ENCODE measurements around the gene SRRM3. TPM values are rescaled to one million over a fixed set of nuclear protein-coding genes. Genes with fewer than 3 reads are reported as not detected.
A peak's percentile ranks its signal among the peaks of the same experiment; 100 is the strongest.

Gene SRRM3
- total RNA-seq, 1 donor from 2014 or later, result 2.2 TPM

- no peaks in the 10 kb centered on the region for H3K27me3 ChIP-seq
- TF ChIP-seq CTCF (IDR thresholded peaks at IDR 0.05), result no peak
- no peak for TF ChIP-seq EZH2 (IDR thresholded peaks at IDR 0.05)
- TF ChIP-seq EZH2phosphoT487 (IDR thresholded peaks at IDR 0.05), result no peak
- peak; percentile 79 for DNase-seq (ENCODE audit: low spot score)
- peak overlapping the region; percentile 27 for H3K27ac Mint-ChIP-seq
- H3K27me3 Mint-ChIP-seq (ENCODE audit: insufficient read depth, low read depth), result peaks cover 22% of the 10 kb centered on the region
- no peak overlapping the region for H3K9ac ChIP-seq
- H3K9me3 ChIP-seq (ENCODE audit: low read depth), result no peaks in the 10 kb centered on the region
- no peaks in the 10 kb centered on the region for H4K20me1 ChIP-seq (ENCODE audit: low read depth)
- peak overlapping the region; percentile 62 for H3K4me3 Mint-ChIP-seq
- peaks cover 31% of the 10 kb centered on the region for H3K4me1 ChIP-seq
- no peak overlapping the region for H3K4me3 ChIP-seq
- H3K27ac ChIP-seq, result no peak overlapping the region
- H3K9me3 Mint-ChIP-seq, result no peaks in the 10 kb centered on the region
- peaks cover 13% of the 10 kb centered on the region for H3F3A ChIP-seq (ENCODE audit: low read depth)
- peak overlapping the region; percentile 42 for H3K4me2 ChIP-seq
- H2AFZ ChIP-seq (replicated peaks), result no peak overlapping the region
- peaks cover 50% of the 10 kb centered on the region for H3K4me1 Mint-ChIP-seq
- no peaks in the 10 kb centered on the region for H3K36me3 ChIP-seq
- no peaks in the 10 kb centered on the region for H3K79me2 ChIP-seq (ENCODE audit: low read depth)
- no peaks in the 10 kb centered on the region for H3K36me3 Mint-ChIP-seq
These were observed 14.8 kb downstream of the SRRM3 start for GRCh38 chr7:76216381-76217082.

DNA sequence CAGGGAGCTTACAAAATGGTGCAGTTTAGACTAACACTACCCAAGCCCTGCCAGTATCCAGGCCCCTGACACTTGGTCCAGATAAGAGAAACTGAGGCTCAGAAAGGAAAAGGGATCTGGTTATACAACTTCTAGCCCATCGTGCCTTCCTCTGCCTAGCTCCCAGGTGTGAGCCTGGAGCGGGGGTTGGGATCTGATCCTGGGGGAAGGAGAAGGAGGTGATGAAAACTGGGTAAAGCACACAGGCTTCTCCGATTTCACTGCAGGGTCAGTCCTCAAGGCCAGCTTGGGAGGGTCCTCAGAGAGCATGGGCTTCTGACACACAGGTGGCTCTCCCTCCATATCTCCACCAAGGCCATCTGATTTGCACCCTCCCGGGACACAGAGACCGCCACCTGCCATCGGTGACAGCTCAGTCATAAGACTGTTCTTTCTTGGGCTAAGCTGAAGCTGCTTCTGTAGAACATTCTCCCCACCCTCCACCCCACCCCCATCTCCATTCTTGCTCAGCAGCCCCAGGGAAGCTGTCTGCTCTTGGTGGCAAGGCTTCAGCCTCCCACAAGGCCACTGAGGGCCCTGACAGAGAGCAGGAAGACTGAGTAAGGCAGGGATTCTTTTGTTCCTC, 16.4 kb downstream of the SRRM3 start:
- Mint-ChIP-seq H3K36me3 (no peaks in the 10 kb centered on the region), H3K4me3 (no peak overlapping the region), H3K4me1 (peaks cover 57% of the 10 kb centered on the region), H3K27ac (no peak overlapping the region), H3K9me3 (no peaks in the 10 kb centered on the region), H3K27me3 (ENCODE audit: insufficient read depth, low read depth) (peaks cover 28% of the 10 kb centered on the region)
- peaks cover 31% of the 10 kb centered on the region for H3K4me1 ChIP-seq
- H3K79me2 ChIP-seq (ENCODE audit: low read depth), result no peaks in the 10 kb centered on the region
- no peak overlapping the region for H3K4me3 ChIP-seq
- H2AFZ ChIP-seq (replicated peaks), result no peak overlapping the region
- no peak for DNase-seq (ENCODE audit: low spot score)
- TF ChIP-seq CTCF (IDR thresholded peaks at IDR 0.05), result no peak
- TF ChIP-seq EZH2phosphoT487 (IDR thresholded peaks at IDR 0.05), result no peak
- no peak for TF ChIP-seq EZH2 (IDR thresholded peaks at IDR 0.05)
- no peaks in the 10 kb centered on the region for H3K9me3 ChIP-seq (ENCODE audit: low read depth)
- H4K20me1 ChIP-seq (ENCODE audit: low read depth), result no peaks in the 10 kb centered on the region
- H3F3A ChIP-seq (ENCODE audit: low read depth), result peaks cover 13% of the 10 kb centered on the region
- H3K4me2 ChIP-seq, result peak overlapping the region; percentile 22
- no peak overlapping the region for H3K27ac ChIP-seq
- no peak overlapping the region for H3K9ac ChIP-seq
- no peaks in the 10 kb centered on the region for H3K27me3 ChIP-seq
- H3K36me3 ChIP-seq, result no peaks in the 10 kb centered on the region

DNA sequence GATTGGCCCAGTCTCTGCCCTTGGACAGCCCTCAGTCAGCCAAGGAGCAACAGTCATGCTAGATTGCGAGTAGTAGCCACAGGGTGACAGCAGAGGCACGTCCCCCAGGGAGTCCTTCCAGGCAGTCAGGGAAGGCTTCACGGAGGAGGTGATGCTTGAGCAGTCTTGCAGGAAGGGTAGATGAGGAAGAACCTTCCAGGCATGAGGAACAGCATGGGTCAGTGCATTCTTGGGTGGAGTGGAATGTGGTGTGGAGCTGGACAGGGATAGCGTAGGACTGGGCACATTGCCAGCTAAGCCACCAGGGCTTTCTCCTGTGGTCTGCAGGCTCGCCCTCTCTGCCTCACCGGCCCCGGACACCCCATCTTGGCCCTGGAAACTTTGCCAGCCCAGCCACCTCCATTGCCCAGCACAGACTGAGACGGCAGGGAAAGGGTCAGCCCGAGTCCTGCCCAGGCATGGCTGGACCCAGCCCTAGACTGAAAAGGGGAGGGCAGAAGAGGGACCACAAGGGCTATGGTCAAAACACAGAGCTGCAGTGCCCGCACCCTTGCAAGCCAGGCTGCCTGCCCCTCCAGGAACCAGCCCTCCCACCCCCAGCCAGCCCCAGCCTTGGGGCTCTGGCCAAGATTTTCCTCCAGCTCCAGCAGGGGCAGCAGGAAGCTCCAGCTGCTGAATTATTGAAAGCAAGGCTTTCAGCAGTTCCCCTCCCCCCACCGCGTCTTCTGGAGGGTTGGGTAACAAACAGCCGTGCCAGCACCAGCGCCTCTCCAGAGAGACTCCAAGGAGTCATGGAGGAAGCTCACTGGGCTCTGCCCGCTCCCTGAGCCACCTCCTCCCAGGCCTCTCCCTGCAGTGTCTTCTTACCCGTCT, 18.7 kb downstream of the SRRM3 start:
- Histone ChIP-seq H3K36me3 (no peaks in the 10 kb centered on the region), H3K9ac (no peak overlapping the region), H3K27me3 (peaks cover 7% of the 10 kb centered on the region), H3K4me1 (peaks cover 31% of the 10 kb centered on the region), H2AFZ (replicated peaks) (peak overlapping the region; percentile 15), H3K9me3 (ENCODE audit: low read depth) (no peaks in the 10 kb centered on the region), H3K79me2 (ENCODE audit: low read depth) (no peaks in the 10 kb centered on the region), H3K27ac (peak overlapping the region; percentile 3), H3F3A (ENCODE audit: low read depth) (peaks cover 17% of the 10 kb centered on the region), H3K4me2 (peak overlapping the region; percentile 39), H3K4me3 (no peak overlapping the region), H4K20me1 (ENCODE audit: low read depth) (peaks cover 5% of the 10 kb centered on the region)
- no peaks in the 10 kb centered on the region for H3K36me3 Mint-ChIP-seq
- peaks cover 63% of the 10 kb centered on the region for H3K4me1 Mint-ChIP-seq
- H3K27me3 Mint-ChIP-seq (ENCODE audit: insufficient read depth, low read depth), result peaks cover 33% of the 10 kb centered on the region
- peak; percentile 81 for DNase-seq (ENCODE audit: low spot score)
- no peak overlapping the region for H3K4me3 Mint-ChIP-seq
- no peak overlapping the region for H3K27ac Mint-ChIP-seq
- TF ChIP-seq CTCF (IDR thresholded peaks at IDR 0.05) (peak; percentile 27), EZH2phosphoT487 (IDR thresholded peaks at IDR 0.05) (no peak), EZH2 (IDR thresholded peaks at IDR 0.05) (no peak)
- H3K9me3 Mint-ChIP-seq, result no peaks in the 10 kb centered on the region
